Activated CD8-positive, alpha-beta memory T cell treated with anti-CD3 and anti-CD28 coated beads for 24 hours (primary cell): ENCODE data around the gene KIFC3.
"Not testable (repeated sequence)": the region's sequence is repeated elsewhere in the genome, so short reads cannot be mapped to it uniquely, and the experiment has no call there.

Experiments used
- DNase-seq: peaks from one replicate; pipeline ENCODE4 v3.0.0-alpha.2; 2020

KIFC3 gene

DNA sequence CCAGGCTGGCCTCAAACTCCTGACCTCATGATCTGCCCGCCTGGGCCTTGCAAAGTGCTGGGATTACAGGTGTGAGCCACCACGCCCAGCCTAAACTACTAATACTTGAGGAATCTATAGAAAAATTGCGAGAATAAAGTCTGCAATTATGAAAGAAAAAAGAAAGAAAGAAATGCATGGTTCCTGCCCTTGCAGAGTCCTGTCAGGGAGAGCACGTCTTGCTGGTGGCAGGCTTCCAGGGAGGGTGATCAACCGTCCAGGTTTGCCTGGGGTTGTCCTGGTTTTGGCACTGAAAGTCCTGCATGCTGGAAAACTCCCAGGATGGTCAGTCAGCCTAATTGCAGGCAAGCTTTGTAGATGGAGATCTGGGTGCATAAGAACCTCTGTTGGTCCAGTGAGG, 21.5 kb upstream of the KIFC3 start:
- no peak for DNase-seq

DNA sequence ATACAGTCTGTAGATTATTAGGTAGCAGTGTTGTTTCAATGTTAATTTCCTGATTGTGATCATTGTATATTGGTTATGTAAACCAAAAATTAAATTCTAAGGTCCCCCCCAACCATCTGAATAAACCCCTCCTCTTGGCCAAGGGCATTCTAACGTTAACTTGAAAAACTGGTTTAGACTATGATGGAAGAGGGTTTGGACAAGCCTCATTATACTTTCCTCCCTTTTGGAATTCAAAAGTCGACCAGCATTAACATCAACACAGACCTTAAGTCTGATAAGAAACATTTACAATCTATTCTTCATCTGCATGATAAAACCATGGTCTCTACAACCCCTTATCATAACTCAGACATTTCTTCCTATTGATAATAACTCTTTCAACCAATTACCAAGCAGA, 20.6 kb upstream of the KIFC3 start:
- no peak for DNase-seq

DNA sequence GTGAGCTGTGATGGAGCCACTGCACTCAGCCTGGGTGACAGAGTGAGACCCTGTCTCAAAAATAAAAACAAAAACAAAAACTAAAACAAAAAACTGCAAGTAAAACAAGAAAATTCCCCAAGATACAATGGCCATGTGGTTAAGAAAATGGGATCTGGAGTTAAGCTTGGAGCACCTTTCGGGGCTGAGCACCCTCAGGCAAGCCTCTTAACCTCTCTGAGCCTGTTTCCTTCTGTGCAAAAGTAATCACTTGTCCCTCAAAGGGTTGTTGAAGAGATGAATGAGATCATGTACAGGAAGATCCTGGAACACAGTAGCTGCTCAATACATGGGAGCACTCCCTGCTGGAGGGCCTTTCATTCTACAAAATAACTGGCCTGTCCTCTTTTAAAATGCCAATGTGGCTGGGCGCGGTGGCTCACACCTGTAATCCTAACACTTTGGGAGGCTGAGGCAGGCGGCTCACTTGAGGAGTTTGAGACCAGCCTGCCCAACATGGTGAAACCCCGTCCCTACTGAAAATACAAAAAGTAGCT, 19.8 kb upstream of the KIFC3 start:
- no peak for DNase-seq

DNA sequence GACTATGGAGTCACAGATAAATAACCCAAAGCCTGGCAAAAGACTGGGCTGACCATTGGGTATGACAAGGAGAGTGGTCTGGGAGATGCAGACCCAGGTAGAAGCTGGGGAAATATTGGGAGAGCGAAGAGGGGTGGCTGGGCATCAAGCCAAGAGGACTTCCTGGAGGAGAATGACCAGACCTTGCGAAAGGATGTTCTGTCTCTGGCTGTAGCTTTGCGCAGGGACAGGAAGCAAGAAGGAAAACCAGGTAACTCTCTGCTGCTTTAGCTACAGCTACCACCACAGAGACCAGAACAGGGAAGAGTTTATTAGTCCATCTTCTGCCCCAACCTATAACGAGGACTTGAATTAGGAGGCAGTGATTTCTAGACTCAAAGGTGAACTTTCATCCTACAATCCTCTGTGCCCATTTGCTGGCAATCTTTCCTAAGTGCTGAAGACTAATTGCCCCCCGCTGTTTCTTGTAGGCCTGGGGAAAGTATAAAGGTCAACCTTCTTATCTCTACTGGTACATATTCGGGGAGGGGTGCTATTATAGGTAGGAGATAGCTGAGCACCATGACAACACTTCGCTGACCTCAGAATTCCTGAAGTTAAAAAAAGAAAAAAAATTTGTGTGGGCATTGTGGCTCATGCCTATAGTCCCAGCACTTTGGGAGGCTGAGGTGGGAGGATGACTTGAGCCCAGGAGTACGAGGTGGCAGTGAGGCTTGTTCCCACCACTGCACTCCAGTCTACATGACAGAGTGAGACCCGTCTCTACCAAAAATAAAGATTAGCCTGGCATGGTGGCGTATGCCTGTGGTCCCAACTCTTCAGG, 19.1 kb upstream of the KIFC3 start:
- no peak for DNase-seq

DNA sequence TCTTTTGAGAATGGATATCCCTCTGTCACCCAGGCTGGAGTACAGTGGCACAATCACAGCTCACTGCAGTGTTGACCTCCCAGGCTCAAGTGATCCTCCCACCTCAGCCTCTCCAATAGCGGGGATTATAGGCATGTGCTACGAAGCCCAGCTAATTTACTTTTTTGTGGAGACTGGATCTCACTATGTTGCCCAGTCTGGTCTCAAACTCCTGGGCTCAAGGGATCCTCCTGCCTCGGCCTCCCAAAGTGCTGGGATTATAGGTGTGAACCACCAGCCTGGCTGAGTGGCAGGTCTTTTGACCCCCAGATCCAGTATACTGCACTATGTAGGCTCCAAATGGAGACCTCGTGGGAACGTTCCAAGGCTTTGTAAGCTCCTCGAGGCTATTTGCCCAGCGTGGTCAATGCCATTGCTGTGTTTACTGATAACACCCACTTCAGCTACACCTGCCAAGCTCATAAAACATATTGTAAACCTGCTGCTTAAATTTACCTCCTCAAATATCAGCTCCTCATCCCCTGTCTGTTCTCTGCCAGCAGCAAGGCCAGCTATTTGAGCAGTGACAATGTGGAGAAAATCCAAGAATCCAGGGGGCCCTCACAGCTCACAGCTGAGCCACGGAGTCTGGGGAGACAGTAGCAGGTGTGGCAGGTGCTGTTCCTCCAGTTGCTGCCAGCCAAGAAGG, 16.2 kb upstream of the KIFC3 start:
- DNase-seq: no peak

DNA sequence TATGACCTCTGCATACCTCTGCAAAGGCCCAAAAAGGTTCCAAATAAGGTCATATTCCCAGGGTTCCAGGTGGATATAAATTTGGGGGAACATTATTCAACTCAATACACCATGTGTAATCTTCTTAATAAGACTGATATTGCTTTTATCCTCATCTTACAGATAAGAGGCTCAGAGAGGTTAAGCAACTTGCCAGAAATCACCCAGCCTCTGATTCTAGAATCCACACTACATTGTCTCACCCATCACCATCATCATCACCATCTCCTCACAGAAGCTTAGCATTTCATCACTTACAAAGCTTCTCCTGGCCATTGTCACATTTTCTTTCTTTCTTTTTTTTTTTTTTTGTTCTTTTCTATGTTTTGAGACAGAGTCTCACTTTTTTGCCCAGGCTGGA, 15.4 kb upstream of the KIFC3 start:
- DNase-seq: no peak

DNA sequence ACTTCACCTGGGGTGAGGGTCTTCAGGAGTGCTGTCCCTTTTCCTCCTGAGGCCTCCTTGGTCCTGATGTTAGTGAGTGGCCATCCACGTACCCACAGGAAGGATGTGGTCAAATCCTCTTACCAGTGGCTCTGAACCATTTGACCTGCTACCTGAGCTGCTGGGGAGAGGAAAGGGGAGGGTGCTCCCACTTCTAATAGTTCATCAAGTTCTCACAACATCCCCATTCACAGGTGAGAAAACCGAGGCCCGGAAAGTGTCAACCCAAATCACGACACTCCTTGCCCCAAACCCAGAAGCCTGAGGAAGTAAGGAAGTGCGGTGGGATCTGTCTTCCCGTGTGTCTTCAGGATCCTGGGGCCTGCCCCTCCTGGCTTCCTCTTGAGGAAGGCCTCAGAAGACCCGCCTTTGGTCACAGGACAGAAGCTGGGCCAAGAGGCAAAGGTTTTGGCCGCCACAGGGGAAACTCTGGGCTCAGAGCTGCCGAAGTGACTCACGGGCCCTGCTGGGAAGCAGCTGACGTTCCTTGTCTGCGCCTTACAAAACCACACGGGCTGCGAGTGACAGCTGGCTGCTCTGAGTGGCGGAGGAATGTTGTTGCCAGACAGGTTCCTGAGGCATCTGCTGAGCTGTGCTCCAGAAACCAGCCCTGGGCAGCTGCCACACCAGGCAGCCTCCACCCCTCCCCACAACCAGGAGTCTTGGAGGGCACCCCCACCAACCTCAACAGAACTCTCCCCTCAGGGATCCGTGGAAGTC, 13.9 kb upstream of the KIFC3 start:
- no peak for DNase-seq

DNA sequence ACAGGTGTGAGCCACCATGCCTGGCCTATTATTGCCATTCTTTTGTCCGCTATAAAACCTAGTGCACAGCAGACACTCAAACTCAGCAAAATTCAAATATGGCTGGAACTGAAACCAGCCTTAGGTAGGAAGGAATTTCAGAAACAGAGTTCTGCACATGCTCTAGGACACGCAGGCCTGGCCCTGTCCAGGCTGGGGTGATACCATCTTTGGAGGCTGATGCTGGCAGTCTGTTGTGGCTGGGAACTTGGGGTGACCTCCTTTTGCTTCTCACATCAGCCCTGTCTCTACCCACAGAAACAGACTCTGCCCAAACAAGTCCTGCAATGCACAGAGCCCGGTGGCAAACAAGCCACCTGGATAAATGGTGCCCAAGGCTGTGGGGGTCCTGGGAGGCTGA, 12.6 kb upstream of the KIFC3 start:
- DNase-seq: no peak

DNA sequence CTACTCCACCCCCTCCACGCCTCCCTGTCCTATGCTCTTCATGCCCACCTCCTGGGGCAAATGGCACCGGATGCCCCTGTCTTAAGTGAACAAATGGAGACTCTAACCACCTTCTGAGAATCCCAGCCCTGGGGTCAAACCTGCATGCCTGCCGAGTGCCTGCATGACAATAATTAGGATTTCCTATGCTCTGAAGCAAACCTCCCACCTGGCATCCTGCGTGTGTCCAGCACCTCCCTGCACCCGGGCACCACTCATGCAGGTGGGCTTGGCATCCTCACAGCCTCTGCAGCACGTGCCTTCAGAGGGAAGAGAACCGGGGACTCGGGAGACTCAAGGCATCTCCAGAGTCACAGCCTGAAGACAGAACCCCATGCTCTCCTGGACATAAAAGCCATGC, 11.2 kb upstream of the KIFC3 start:
- DNase-seq: no peak

DNA sequence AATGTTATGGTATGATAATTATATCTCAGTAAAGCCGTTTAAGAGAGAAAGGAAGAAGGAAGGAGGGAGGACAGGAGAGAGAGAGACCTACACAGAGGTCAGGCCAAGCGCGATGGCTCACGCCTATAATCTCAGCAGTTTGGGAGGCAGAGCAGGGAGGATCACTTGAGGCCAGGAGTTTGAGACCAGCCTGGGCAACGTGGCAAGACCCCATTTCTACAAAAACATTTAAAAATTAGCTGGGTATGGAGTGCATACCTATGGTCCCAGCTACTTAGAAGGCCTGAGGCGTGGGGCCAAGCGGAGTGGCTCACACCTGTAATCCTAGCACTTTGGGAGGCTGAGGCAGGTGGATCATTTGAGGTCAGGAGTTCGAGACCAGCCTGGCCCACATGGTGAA, 9.0 kb upstream of the KIFC3 start:
- DNase-seq: not testable (repeated sequence)

DNA sequence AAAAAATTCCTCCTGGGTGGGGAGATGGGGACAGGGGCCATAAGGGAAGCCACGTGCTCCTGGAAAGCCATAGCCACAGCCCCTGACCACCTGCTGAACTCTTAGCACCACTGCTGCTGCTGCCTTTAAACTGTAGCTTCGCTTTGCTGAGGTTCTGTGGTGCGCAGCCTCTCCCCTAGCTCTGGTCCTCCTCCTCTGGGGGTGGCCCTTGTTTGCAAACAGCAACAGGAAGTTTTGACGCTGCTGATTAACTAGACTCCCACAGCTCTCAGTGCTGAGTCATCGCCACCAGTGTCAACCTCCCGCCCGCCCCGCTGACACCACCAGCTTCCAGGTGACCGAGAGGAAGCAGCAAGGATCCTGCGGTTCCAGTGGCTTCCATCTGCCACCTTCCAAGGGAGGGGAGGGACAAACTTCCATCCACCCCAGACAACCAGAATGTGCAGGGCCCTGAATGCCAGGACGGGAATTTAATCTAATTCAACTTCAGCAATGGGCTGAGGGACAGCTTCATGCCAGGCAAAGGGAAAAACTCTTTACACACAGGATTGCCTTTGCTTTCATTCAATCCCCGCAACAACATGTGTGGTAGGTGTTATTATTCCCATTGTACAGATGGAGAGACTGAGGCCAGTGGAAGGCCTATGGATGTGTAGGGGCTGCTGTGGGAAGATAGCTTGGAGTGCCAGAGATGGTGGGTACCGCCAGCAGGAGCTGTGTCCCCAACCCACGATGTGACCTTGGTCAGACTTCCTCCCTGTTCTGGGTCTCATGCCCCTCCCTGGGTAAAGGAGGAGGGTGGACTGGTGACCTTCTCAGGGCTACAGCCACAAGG, 8.1 kb upstream of the KIFC3 start:
- DNase-seq: peak; percentile 83

DNA sequence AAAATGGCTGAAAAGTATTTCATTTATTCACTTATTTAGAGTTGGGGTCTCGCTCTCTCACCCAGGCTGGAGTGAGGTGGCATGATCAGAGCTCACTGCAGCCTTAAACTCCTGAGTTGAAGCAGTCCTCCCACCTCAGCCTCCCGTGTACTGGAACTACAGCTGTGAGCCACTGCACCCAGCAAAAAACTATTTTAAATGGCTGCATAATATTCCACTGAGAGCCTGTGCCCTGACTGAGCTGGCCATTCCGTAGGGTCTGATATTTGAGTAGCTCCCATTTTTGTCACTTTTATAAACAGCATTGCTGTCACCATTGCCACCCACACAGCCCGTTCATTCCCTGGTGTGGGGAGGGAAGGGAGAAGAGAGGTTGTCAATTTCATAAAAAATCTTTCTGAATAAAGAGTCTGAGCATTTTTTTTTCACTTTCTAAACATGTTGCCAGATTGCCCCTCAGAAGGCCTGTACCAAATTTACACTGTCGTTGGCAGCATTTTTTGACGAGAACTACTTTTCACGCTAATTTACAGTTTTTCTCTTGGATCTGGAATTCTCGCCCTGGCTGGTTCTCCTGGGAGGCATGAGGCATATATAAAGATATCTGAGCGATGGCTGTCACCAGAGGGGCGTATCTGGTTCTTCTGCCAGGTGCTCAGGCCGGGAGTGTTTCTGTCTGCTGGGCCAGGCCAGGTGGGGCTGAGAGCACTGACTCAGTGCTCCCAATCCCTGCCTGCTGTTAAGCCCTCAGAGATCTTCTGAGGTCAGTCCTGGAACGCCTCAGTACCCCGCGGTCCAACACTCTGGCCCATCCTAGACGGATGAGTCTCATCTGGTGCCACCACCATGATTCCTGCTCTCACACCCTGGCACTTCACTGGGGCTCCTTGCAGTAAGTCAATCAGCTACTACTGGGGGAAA, 7.2 kb upstream of the KIFC3 start:
- DNase-seq: no peak

DNA sequence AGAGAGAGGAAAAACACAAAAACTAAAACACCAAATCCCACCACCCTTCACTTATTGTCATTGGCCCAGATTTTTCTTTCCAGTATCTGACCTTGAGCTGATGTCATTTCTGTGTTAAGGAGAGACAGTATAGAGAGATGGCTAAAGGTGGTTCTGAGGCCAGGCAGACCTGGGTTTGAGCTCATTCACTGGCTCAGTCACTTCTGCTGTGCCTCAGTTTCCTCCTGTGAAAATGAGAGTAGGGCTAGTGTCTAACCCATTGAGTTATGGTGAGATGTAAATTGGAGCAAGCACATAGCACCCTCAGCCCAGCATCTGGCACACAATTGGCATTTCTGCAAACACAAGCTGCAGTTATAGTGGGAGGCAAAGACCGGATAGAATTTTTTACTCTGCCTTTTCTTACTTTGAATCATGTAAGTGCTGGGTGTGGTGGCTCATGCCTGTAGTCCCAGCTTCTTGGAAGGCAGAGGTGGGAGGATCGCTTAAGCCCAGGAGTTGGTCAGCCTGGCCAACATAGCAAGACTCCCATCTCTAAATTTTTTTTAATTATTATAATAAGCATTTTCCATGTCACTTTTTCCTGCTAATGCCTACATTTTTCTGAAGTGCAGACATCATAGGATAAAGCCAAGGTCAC, 6.4 kb upstream of the KIFC3 start:
- DNase-seq: no peak

DNA sequence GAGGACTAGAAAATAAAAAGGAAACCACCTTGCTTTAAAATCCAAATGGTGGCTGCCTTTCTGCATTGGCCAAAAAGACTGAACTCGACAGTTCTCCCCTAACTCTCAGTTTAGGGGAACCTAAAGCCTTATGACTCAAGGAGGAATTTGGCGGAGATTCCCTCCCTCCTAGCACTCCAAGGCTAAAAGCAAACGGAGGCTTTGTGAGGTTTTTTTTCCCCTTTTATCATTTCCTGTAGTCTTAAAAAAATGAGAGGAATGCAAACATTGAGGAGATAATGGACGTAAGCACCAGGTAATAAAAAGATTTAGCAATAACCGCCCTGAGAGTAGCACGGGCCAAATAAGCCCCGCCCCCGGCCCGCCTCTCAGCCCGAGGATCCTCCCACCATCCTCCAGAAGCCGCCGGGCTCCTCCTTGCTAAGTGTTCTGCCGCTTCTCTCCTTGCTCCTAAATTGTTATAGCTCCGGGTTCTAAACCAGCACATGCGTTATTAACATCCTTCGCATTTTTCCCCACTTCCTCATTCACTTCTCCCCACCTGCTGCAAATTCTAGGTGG, 5.8 kb upstream of the KIFC3 start:
- DNase-seq: peak; percentile 81

DNA sequence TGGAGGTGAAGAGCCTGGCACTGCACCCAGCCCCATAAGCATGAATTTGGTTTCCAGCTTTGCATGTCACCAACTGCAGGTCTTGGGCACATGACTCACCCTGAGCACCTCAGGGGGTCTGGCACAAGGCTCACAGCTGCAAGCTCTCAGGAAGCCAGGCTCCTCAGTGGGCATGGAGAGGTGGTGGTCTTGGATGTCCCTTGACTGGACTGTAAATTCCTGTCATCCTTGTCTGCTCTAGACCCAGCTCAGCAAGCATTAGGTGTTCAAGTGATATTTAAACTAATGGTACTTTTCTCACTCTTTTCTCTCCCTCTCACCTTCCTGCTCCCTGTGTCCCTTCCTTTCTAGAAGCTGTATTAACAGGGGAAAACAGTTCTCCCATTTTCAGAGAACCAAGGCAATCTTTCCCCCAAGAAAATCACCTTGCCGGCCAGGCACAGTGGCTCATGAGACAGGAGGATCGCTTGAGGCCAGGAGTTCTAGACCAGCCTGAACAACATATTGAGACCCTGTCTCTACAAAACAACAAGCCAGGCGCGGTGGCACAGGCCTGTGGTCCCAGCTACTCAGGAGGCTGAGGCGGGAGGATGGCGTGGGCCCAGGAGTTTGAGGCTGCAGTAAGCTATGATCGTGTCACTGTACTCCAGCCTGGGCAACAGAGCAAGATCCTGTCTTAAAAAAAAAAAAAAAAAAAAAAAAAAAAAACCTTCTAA, 5.1 kb upstream of the KIFC3 start:
- DNase-seq: no peak

DNA sequence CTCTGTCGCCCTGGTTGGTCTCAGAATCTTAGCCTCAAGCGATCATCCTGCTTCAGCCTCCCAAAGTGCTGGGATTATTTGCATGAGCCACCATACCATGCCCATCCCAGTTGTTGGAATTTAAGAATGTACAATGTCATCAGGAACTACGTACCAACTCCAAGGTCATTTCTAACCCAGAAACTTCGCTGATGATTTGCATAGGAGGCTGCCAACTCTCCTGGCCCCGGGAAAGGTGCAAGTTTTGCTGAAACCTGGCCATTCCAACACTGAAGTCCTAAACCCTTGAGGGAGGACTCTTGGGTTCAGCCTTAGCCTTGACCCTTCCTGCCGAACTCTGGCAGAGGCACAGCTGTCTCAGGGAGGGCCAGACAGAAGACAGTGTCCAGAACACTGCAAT, 2.9 kb upstream of the KIFC3 start:
- no peak for DNase-seq

DNA sequence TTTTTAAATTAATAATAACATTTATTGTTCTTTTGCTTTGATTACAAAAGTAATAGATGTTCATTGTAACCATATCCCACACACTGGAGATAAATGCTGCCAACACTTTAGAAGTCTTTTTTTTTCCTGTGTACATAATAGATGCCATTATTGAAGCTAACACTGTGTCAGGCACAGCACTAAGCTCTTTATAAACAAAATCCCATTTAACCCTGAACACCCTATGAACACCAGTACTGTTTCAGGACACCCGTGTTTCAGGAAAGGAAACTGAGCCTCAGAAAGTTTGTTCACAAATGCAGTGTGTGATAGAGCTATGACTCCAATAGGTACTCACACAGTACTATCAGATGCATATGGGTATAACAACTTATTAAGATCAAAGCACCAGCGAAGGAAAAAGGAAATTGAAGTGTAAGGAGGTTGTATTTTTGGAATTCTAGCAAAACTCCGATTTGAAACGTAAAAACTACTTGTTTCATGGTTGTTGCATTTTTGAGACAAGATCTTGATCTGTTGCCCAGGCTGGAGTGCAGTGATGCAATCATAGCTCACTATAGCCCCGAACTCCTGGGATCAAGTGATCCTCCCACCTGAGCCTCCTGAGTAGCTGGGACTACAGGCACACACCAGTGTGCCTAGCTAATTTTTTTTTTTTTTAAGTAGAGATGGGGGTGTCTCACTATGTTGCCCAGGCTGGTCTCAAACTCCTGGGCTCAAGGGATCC, 2.0 kb upstream of the KIFC3 start:
- DNase-seq: no peak

DNA sequence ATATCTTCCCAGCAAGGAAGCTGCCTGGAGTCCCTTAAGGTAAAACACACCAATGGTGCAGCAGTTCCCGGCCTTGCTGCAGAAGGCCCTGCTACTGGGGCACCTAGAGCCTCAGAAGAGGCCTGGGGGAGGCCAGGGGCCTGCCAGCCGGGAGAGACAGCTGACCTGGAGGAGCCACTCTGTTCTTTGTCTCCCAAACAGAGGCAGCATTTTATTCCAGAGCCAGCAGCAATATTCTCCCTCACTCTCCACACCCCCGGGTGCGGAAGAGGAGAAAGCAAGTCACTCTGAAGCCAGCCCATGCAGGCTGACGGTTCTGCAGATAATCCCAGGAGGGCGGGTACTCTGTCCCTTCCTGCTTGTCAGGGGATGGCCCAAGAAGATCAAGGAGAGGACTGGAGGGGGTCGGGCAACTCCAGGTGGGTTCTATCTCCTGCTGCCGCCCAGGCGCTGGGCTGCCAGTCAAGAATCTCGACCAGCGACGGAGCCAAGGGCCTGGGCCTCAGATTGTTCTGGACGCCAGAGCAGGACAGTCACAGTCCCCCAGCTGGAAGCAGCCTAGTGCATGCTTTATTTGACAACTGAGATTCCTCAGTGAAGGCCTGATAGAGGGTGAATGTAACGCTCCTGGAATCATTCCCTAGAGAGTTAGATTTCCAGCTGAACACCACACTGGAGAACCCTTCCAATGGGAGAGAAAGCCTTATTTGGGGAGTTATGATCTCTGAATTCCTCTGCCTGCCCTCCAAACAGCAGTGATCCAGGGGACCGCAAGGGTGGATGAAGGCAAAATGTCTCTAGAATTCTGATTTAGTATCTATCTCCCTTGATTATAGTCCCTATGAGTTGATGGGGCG, 1.1 kb upstream of the KIFC3 start:
- DNase-seq: no peak
